Activated naive CD8-positive, alpha-beta T cell treated with anti-CD3 and anti-CD28 coated beads, Interleukin-2, amount 10 ng/mL, durations not matched to agents 7 days and 5 days (primary cell): ENCODE data around the gene RPL14. TPM values are rescaled to one million over a fixed set of nuclear protein-coding genes. Genes with fewer than 3 reads are reported as not detected.
"Not testable (repeated sequence)": the region's sequence is repeated elsewhere in the genome, so short reads cannot be mapped to it uniquely, and the experiment has no call there.

Experiments
- ATAC-seq: fragments of 150-1000 bp; cut with Tn5 transposase; one replicate; pipeline ENCODE4 v1.10.0; 2021; ENCODE audit warnings: low read depth, moderate library complexity
- POLR2A ChIA-PET: fragments of 350-600 bp; sonication (Branson Sonifier 250); formaldehyde crosslinking; loops from one replicate; lab custom pipeline; 2021; ENCODE audit warnings: antibody characterized with exemption; lab: Charles Lee
- DNase-seq: peaks from one replicate; pipeline ENCODE4 v3.0.0; 2021
- H3K27ac Mint-ChIP-seq: one replicate; pipeline ENCODE4 v1.8.0; 2022; ENCODE audit warnings: mild to moderate bottlenecking, mixed read lengths
- H3K27me3 Mint-ChIP-seq: one replicate; pipeline ENCODE4 v1.8.0; 2022; ENCODE audit warnings: mild to moderate bottlenecking, moderate library complexity, mixed read lengths
- H3K36me3 Mint-ChIP-seq: one replicate; pipeline ENCODE4 v1.8.0; 2021; ENCODE audit warnings: mild to moderate bottlenecking, mixed read lengths
- H3K4me1 Mint-ChIP-seq: one replicate; pipeline ENCODE4 v1.8.0; 2021; ENCODE audit warnings: mixed read lengths
- H3K4me3 Mint-ChIP-seq: one replicate; pipeline ENCODE4 v1.8.0; 2022; ENCODE audit warnings: mild to moderate bottlenecking, moderate library complexity, mixed read lengths
- H3K9me3 Mint-ChIP-seq: one replicate; pipeline ENCODE4 v1.8.0; 2021; ENCODE audit warnings: mixed read lengths
- total RNA-seq, 2 experiments: library from RNA; stranded (reverse); gene quantifications; one replicate each; pipeline ENCODE4 v1.2.3, GENCODE V29; 2021

The RPL14 gene
- total RNA-seq, 2 experiments from 2014 or later, result 2,251 to 2,258 TPM

GRCh38 chr3:40452562-40452875 lies 4.6 kb upstream of the RPL14 start:
- no peak for ATAC-seq
- Mint-ChIP-seq H3K27ac (peak overlapping the region; percentile 98), H3K36me3 (peaks cover 2% of the 10 kb centered on the region), H3K4me1 (peaks cover 23% of the 10 kb centered on the region), H3K4me3 (peak overlapping the region; percentile 86), H3K27me3 (no peaks in the 10 kb centered on the region), H3K9me3 (no peaks in the 10 kb centered on the region)
- DNase-seq, result no peak
- POLR2A ChIA-PET, result interaction anchor here (0.6 to 3.0 kb wide), 9 partner anchors 9 to 747 kb away, joined by 3 to 22 read pairs (median 7); partner anchors contain the start of genes CTNNB1, ZNF619, ZNF620 and ZNF621

GRCh38 chr3:40452876-40453730 lies 4.0 kb upstream of the RPL14 start:
- H3K4me1 Mint-ChIP-seq, result peaks cover 27% of the 10 kb centered on the region
- no peaks in the 10 kb centered on the region for H3K9me3 Mint-ChIP-seq
- no peaks in the 10 kb centered on the region for H3K27me3 Mint-ChIP-seq
- DNase-seq, result peak; percentile 88
- H3K36me3 Mint-ChIP-seq, result peaks cover 6% of the 10 kb centered on the region
- POLR2A ChIA-PET, result interaction anchor here (0.6 to 3.0 kb wide), 11 partner anchors 8 to 746 kb away, joined by 3 to 22 read pairs (median 7); partner anchors contain the start of genes CTNNB1, ZNF619, ZNF620 and ZNF621
- ATAC-seq, result peak; percentile 92
- H3K4me3 Mint-ChIP-seq, result peak overlapping the region; percentile 86
- H3K27ac Mint-ChIP-seq, result peak overlapping the region; percentile 98

- DNase-seq (no peak), ATAC-seq (no peak)
- Mint-ChIP-seq H3K27me3 (no peaks in the 10 kb centered on the region), H3K4me3 (peak overlapping the region; percentile 86), H3K27ac (peak overlapping the region; percentile 98), H3K36me3 (peaks cover 13% of the 10 kb centered on the region), H3K9me3 (no peaks in the 10 kb centered on the region), H3K4me1 (peaks cover 35% of the 10 kb centered on the region)
- POLR2A ChIA-PET, result interaction anchor here (0.6 to 3.0 kb wide), 7 partner anchors 11 to 745 kb away, joined by 3 to 22 read pairs (median 10); partner anchors contain the start of genes CTNNB1, ZNF620 and ZNF621
Observed at GRCh38 chr3:40453933-40454332, 3.2 kb upstream of the RPL14 start.

- Mint-ChIP-seq H3K4me3 (peak overlapping the region; percentile 93), H3K4me1 (peaks cover 38% of the 10 kb centered on the region), H3K27me3 (no peaks in the 10 kb centered on the region), H3K36me3 (peaks cover 16% of the 10 kb centered on the region), H3K9me3 (no peaks in the 10 kb centered on the region), H3K27ac (no peak overlapping the region)
- DNase-seq (no peak), ATAC-seq (no peak)
- POLR2A ChIA-PET, result no interaction called here
Observed at GRCh38 chr3:40455328-40455727, 1.8 kb upstream of the RPL14 start.

- ATAC-seq (no peak), DNase-seq (no peak)
- Mint-ChIP-seq H3K36me3 (peaks cover 21% of the 10 kb centered on the region), H3K4me1 (peaks cover 41% of the 10 kb centered on the region), H3K27ac (peak overlapping the region; percentile 94), H3K27me3 (no peaks in the 10 kb centered on the region), H3K4me3 (peak overlapping the region; percentile 93), H3K9me3 (no peaks in the 10 kb centered on the region)
- POLR2A ChIA-PET, result interaction anchor here (0.5 to 2.1 kb wide), 11 partner anchors 9 to 1550 kb away, joined by 3 to 25 read pairs (median 6); partner anchors contain the start of genes CTNNB1, EIF1B, ZNF619 and ZNF620
Observed at GRCh38 chr3:40456279-40456939, 730 bp upstream of the RPL14 start.

GRCh38 chr3:40458473-40458872 lies 1.3 kb downstream of the RPL14 start:
- Mint-ChIP-seq H3K9me3 (no peaks in the 10 kb centered on the region), H3K4me1 (peaks cover 41% of the 10 kb centered on the region), H3K27me3 (no peaks in the 10 kb centered on the region), H3K36me3 (peaks cover 30% of the 10 kb centered on the region), H3K27ac (peak overlapping the region; percentile 87), H3K4me3 (peak overlapping the region; percentile 93)
- DNase-seq (no peak), ATAC-seq (no peak)
- POLR2A ChIA-PET, result interaction anchor here (1.8 to 2.1 kb wide), 3 partner anchors 25 to 149 kb away, joined by 8 to 25 read pairs (median 11); partner anchors contain the start of genes EIF1B and ZNF621

GRCh38 chr3:40460481-40460880 lies 3.3 kb downstream of the RPL14 start:
- H3K27ac Mint-ChIP-seq, result not testable (repeated sequence)
- POLR2A ChIA-PET, result interaction anchor here (1.0 kb wide), 1 partner anchor 48 kb away, joined by 3 read pairs; no protein-coding TSS in a partner anchor

GRCh38 chr3:40461161-40461560 lies 4.0 kb downstream of the RPL14 start:
- H3K4me3 Mint-ChIP-seq, result no peak overlapping the region
- H3K9me3 Mint-ChIP-seq, result no peaks in the 10 kb centered on the region
- DNase-seq (no peak), ATAC-seq (no peak)
- POLR2A ChIA-PET, result interaction anchor here (1.0 to 1.1 kb wide), 2 partner anchors 9 to 47 kb away, joined by 3 to 4 read pairs; no protein-coding TSS in a partner anchor
- peaks cover 52% of the 10 kb centered on the region for H3K4me1 Mint-ChIP-seq
- peaks cover 48% of the 10 kb centered on the region for H3K36me3 Mint-ChIP-seq
- H3K27ac Mint-ChIP-seq, result peak overlapping the region; percentile 70
- no peaks in the 10 kb centered on the region for H3K27me3 Mint-ChIP-seq

More at GRCh38 chr3:40460481-40460880, 3.3 kb downstream of the RPL14 start:
- Mint-ChIP-seq H3K36me3 (peaks cover 44% of the 10 kb centered on the region), H3K4me1 (peaks cover 52% of the 10 kb centered on the region)
- not testable (repeated sequence) for H3K4me3 Mint-ChIP-seq, H3K9me3 Mint-ChIP-seq, ATAC-seq, DNase-seq, H3K27me3 Mint-ChIP-seq

GRCh38 chr3:40462838-40463237 lies 5.7 kb downstream of the RPL14 start:
- H3K27me3 Mint-ChIP-seq, ATAC-seq, H3K4me3 Mint-ChIP-seq, DNase-seq, POLR2A ChIA-PET, H3K27ac Mint-ChIP-seq, H3K9me3 Mint-ChIP-seq: not testable (repeated sequence)
- H3K36me3 Mint-ChIP-seq, result peaks cover 55% of the 10 kb centered on the region
- H3K4me1 Mint-ChIP-seq, result peaks cover 47% of the 10 kb centered on the region

- no peak for DNase-seq
- ATAC-seq, result no peak
- H3K36me3 Mint-ChIP-seq, result peaks cover 52% of the 10 kb centered on the region
- no peaks in the 10 kb centered on the region for H3K9me3 Mint-ChIP-seq
- H3K4me1 Mint-ChIP-seq, result peaks cover 40% of the 10 kb centered on the region
- POLR2A ChIA-PET, result interaction anchor here (0.6 to 1.6 kb wide), 5 partner anchors 14 to 1967 kb away, joined by 3 to 9 read pairs (median 5); partner anchors contain the start of genes EIF1B and ZNF619
- peak overlapping the region; percentile 42 for H3K4me3 Mint-ChIP-seq
- peak overlapping the region; percentile 67 for H3K27ac Mint-ChIP-seq
- H3K27me3 Mint-ChIP-seq, result no peaks in the 10 kb centered on the region
Observed at GRCh38 chr3:40463579-40463978, 6.4 kb downstream of the RPL14 start.

- POLR2A ChIA-PET, result interaction anchor here (0.6 to 1.6 kb wide), 10 partner anchors 8 to 1968 kb away, joined by 3 to 9 read pairs (median 4); partner anchors contain the start of genes RPL14 and ZNF619
- H3K9me3 Mint-ChIP-seq, result no peaks in the 10 kb centered on the region
- H3K27ac Mint-ChIP-seq, result peak overlapping the region; percentile 82
- H3K27me3 Mint-ChIP-seq, result no peaks in the 10 kb centered on the region
- H3K36me3 Mint-ChIP-seq, result peaks cover 46% of the 10 kb centered on the region
- DNase-seq (no peak), ATAC-seq (peak; percentile 96)
- H3K4me3 Mint-ChIP-seq, result peak overlapping the region; percentile 52
- peaks cover 34% of the 10 kb centered on the region for H3K4me1 Mint-ChIP-seq
Observed at GRCh38 chr3:40464339-40465110, 7.4 kb downstream of the RPL14 start.

GRCh38 chr3:40465111-40465407 lies 7.9 kb downstream of the RPL14 start:
- Mint-ChIP-seq H3K36me3 (peaks cover 46% of the 10 kb centered on the region), H3K4me1 (peaks cover 34% of the 10 kb centered on the region), H3K27me3 (no peaks in the 10 kb centered on the region), H3K27ac (peak overlapping the region; percentile 82), H3K4me3 (no peak overlapping the region), H3K9me3 (no peaks in the 10 kb centered on the region)
- ATAC-seq, result no peak
- no peak for DNase-seq
- POLR2A ChIA-PET, result interaction anchor here (0.6 to 1.4 kb wide), 6 partner anchors 8 to 61 kb away, joined by 3 to 5 read pairs (median 4); partner anchors contain the start of gene RPL14
